Thyroid gland (tissue), 4 donors: ENCODE data around the gene SPINK1. TPM values are rescaled to one million over a fixed set of nuclear protein-coding genes. Genes with fewer than 3 reads are reported as not detected.

Experiments used
- DNase-seq, 2 donors: peaks; one replicate each; pipeline ENCODE4 v3.0.0-alpha.2; 2019
- H3K27ac ChIP-seq, 3 donors: fragments of 200-600 bp; sonication (generic); 1 replicate in 2 of 3; 2 replicates in 1 of 3; pipeline ENCODE4 v1.5.1; 2016 to 2019; ENCODE audit warnings: mild to moderate bottlenecking in 1 of 3, moderate library complexity in 1 of 3
- H3K27me3 ChIP-seq: fragments of 200-600 bp; sonication (generic); one replicate; pipeline ENCODE4 v1.5.1; 2019
- H3K36me3 ChIP-seq, 2 donors: fragments of 200-600 bp; sonication (generic); one replicate each; pipeline ENCODE4 v1.5.1; 2016 to 2019
- H3K4me1 ChIP-seq, 2 donors: fragments of 200-600 bp; sonication (generic); one replicate each; pipeline ENCODE4 v1.5.1; 2017 to 2019
- H3K4me3 ChIP-seq, 3 donors: fragments of 200-600 bp; sonication (generic); replicated peaks in 1 of 3; 1 replicate in 2 of 3; 2 replicates in 1 of 3; pipeline ENCODE4 v1.5.1; 2016; ENCODE audit warnings: mild to moderate bottlenecking in 1 of 3
- H3K9me3 ChIP-seq: fragments of 200-600 bp; sonication (generic); one replicate; pipeline ENCODE4 v1.5.1; 2017
- CTCF ChIP-seq, 6 experiments: fragments of 200-600 bp in 3 of 6; fragments of 450-650 bp in 3 of 6; sonication (generic) in 3 of 6; IDR thresholded peaks; one replicate each; pipeline ENCODE4 v1.5.1; 2016 to 2019; ENCODE audit warnings: antibody characterized with exemption in 6 of 6, mild to moderate bottlenecking in 2 of 6, inconsistent platforms in 1 of 6, moderate library complexity in 1 of 6
- POLR2A ChIP-seq, 2 donors: fragments of 450-650 bp; IDR thresholded peaks; one replicate each; pipeline ENCODE4 v1.6.1; 2017; ENCODE audit warnings: antibody characterized with exemption in 2 of 2, mild to moderate bottlenecking in 2 of 2, moderate library complexity in 1 of 2
- WGBS, 2 donors: methylation state at CpG; one replicate each; pipeline ENCODE4 v1.1.5; 2017; 5-methylcytosine and 5-hydroxymethylcytosine counted together
- intact Hi-C: fragments of 100-400 bp; cut with DNase I; formaldehyde crosslinking; loops from one replicate; pipeline ENCODE4 v1.15.1; 2023
- total RNA-seq, 4 donors: library from RNA; depleted of rRNA; stranded (reverse); fragments of >200 nt; gene quantifications; one replicate each; pipeline ENCODE4 v1.2.3, GENCODE V29; 2016

Gene SPINK1
- total RNA-seq, 4 donors from 2014 or later: not detected

- Histone ChIP-seq H3K4me3 (no peak overlapping the region), H3K36me3 (no peaks in the 10 kb centered on the region), H3K27ac (no peak overlapping the region), H3K9me3 (no peaks in the 10 kb centered on the region), H3K27me3 (no peaks in the 10 kb centered on the region), H3K4me1 (no peaks in the 10 kb centered on the region)
- no peak for DNase-seq
- TF ChIP-seq CTCF (IDR thresholded peaks at IDR 0.05) (no peak), POLR2A (IDR thresholded peaks at IDR 0.05) (no peak)
- WGBS, 2 donors: 89 to 93% methylated on average over 4 of the region's 4 CpGs
- intact Hi-C loops: no loop called here
Measured at GRCh38 chr5:147845618-147846017, 14.1 kb upstream of the SPINK1 start.

- no peak overlapping the region for H3K27ac ChIP-seq
- no peak for DNase-seq
- WGBS, 2 donors: 70 to 90% methylated on average over 3 of the region's 3 CpGs
- TF ChIP-seq POLR2A (IDR thresholded peaks at IDR 0.05) (no peak), CTCF (IDR thresholded peaks at IDR 0.05) (no peak)
- no peaks in the 10 kb centered on the region for H3K27me3 ChIP-seq
- no peaks in the 10 kb centered on the region for H3K36me3 ChIP-seq
- intact Hi-C loops: no loop called here
- no peak overlapping the region for H3K4me3 ChIP-seq
- no peaks in the 10 kb centered on the region for H3K9me3 ChIP-seq
- no peaks in the 10 kb centered on the region for H3K4me1 ChIP-seq
Measured at GRCh38 chr5:147844846-147845245, 13.4 kb upstream of the SPINK1 start.

GRCh38 chr5:147842869-147843268, 11.4 kb upstream of the SPINK1 start:
- TF ChIP-seq CTCF (IDR thresholded peaks at IDR 0.05): no peak
- TF ChIP-seq POLR2A (IDR thresholded peaks at IDR 0.05): no peak
- H3K4me3 ChIP-seq: no peak overlapping the region
- H3K9me3 ChIP-seq: no peaks in the 10 kb centered on the region
- H3K36me3 ChIP-seq: no peaks in the 10 kb centered on the region
- intact Hi-C loops: no loop called here
- no peak for DNase-seq
- H3K27ac ChIP-seq: no peak overlapping the region
- no peaks in the 10 kb centered on the region for H3K4me1 ChIP-seq
- no peaks in the 10 kb centered on the region for H3K27me3 ChIP-seq
- WGBS, 2 donors: 62 to 63% methylated on average over 2 of the region's 2 CpGs

- Histone ChIP-seq H3K9me3 (no peaks in the 10 kb centered on the region), H3K27ac (no peak overlapping the region), H3K36me3 (no peaks in the 10 kb centered on the region), H3K4me1 (no peaks in the 10 kb centered on the region), H3K4me3 (no peak overlapping the region), H3K27me3 (no peaks in the 10 kb centered on the region)
- 93 to 96% methylated on average over 3 of the region's 3 CpGs for WGBS, 2 donors
- TF ChIP-seq POLR2A (IDR thresholded peaks at IDR 0.05): no peak
- no peak for TF ChIP-seq CTCF (IDR thresholded peaks at IDR 0.05)
- DNase-seq: no peak
- intact Hi-C loops: no loop called here
Measured at GRCh38 chr5:147836439-147836838, 5.0 kb upstream of the SPINK1 start.

- no peaks in the 10 kb centered on the region for H3K27me3 ChIP-seq
- intact Hi-C loops: no loop called here
- no peak overlapping the region for H3K27ac ChIP-seq
- no peaks in the 10 kb centered on the region for H3K4me1 ChIP-seq
- no peak for DNase-seq
- no peaks in the 10 kb centered on the region for H3K9me3 ChIP-seq
- H3K4me3 ChIP-seq: no peak overlapping the region
- no peak for TF ChIP-seq CTCF (IDR thresholded peaks at IDR 0.05)
- no peak for TF ChIP-seq POLR2A (IDR thresholded peaks at IDR 0.05)
- no peaks in the 10 kb centered on the region for H3K36me3 ChIP-seq
- 73 to 78% methylated on average over 2 of the region's 2 CpGs for WGBS, 2 donors
Measured at GRCh38 chr5:147835386-147835798, 3.9 kb upstream of the SPINK1 start.
